LNCaP clone FGC (cell line): ENCODE data around the gene MEOX2.

Experiments used
- DNase-seq: peaks from one replicate; pipeline ENCODE4 v3.0.0-alpha.2; 2011; ENCODE audit warnings: low read depth
- H3K4me3 ChIP-seq: 2 replicates; pipeline ENCODE4 v1.5.1; 2011; ENCODE audit warnings: mild to moderate bottlenecking, low read depth, low read length, control low read depth
- CTCF ChIP-seq: IDR thresholded peaks from 2 replicates; pipeline ENCODE4 v1.5.1; 2012; ENCODE audit warnings: mild to moderate bottlenecking; ENCODE audit not compliant: control insufficient read depth, insufficient read depth; ENCODE audit errors: extremely low read depth

The MEOX2 gene

GRCh38 chr7:15709978-15710377 is 23.5 kb upstream of the MEOX2 start:
- no peak for DNase-seq
- no peak overlapping the region for H3K4me3 ChIP-seq
- no peak for TF ChIP-seq CTCF

GRCh38 chr7:15707570-15707969 is 21.1 kb upstream of the MEOX2 start:
- DNase-seq = no peak
- no peak for TF ChIP-seq CTCF
- H3K4me3 ChIP-seq = no peak overlapping the region

DNA sequence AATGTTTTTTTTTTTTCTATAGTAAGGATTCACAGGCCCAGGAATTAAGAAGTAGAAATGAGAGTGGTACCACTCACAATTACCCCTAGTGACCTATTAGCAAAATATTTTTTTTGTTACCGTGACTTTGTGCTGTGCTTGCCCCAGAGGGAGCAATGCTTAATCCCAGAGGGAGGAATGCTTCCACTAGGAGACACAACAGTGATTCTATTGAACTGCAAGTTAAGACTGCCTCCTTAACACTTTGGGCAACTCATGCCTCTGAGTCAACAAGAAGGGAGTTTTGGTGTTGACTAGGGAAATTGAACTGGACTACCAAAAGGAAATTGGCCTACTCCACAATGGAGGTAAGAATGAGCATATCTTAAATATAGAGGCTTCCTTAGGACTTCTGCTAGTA is 17.2 kb upstream of the MEOX2 start:
- no peak overlapping the region for H3K4me3 ChIP-seq
- no peak for TF ChIP-seq CTCF
- DNase-seq = no peak

GRCh38 chr7:15692501-15693020 is 6.1 kb upstream of the MEOX2 start:
- H3K4me3 ChIP-seq = no peak overlapping the region
- no peak for DNase-seq
- TF ChIP-seq CTCF = no peak

DNA sequence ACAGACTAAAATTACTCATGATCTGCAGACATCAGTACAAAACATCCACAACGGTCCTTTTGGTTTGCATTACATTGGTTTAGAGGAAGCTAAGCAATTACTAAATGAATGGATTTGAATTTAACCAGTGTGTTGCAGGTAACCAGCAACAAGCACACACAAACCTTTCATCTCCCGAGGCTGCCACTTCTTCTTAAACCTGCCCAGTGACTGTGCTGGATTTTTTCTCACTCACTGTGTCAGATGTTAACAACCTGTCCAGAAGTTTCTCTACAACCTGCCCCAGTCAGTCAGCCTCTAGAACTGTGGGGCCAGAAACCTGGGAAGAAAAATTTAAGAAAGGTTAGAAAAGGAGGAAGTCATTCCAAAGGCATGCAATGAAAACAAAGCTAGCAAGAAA is 2.4 kb upstream of the MEOX2 start:
- TF ChIP-seq CTCF = no peak
- H3K4me3 ChIP-seq = no peak overlapping the region
- no peak for DNase-seq

- DNase-seq = no peak
- no peak for TF ChIP-seq CTCF
- H3K4me3 ChIP-seq = no peak overlapping the region
Observed at GRCh38 chr7:15688279-15688626, 1.8 kb upstream of the MEOX2 start.

DNA sequence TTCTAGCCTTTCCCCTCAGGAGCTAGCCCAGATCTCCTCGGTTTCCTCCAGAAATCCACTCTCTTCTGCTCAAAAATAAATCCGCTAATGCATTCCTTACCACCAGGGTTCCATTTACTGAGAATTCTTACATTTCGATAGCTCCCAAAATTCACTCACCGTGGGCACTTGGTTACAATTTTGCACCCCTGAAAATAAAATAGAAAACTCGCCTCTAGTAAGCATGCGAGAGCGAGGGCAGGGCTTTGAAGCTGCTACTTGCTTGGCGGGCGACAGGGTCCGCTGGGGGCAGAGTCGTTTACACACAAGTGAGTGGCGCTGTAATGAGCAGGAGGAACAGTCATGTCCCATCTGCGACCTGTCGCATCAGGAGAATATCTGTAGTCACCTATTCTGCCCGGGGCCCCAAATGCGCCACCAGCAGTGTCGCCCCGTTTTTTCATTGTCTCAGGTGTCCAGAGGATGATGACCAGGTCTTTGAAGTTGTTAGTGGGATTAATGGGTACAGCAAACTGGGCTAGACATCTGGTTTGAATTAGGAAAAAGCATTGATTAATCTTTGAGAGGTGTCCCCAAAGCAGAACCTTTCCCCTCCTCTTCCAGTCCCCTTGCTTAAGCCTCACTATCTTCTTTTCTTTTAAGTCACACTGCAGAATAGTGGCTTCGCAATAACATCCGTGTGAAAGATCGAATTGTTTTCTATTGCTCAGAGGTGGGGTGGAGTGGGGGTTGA is 1.2 kb upstream of the MEOX2 start:
- no peak for DNase-seq
- H3K4me3 ChIP-seq = no peak overlapping the region
- TF ChIP-seq CTCF = no peak
